Heart left ventricle (tissue), 13 donors: ENCODE data around the gene UPK3A.

Source experiments
- CTCF ChIP-seq, 12 donors: fragments of 200-600 bp; sonication (generic) in 4 of 12; IDR thresholded peaks; one replicate each; pipeline versions ENCODE4 v1.5.0 to v1.8.0; 2018 to 2022; ENCODE audit warnings: antibody characterized with exemption in 12 of 12, mild to moderate bottlenecking in 5 of 12
- POLR2A ChIP-seq, 2 donors: fragments of 450-650 bp; IDR thresholded peaks; one replicate each; pipeline ENCODE4 v1.6.1; 2017; ENCODE audit warnings: antibody characterized with exemption in 2 of 2, mild to moderate bottlenecking in 2 of 2, moderate library complexity in 2 of 2
- donor health status: ischemic (EF 13 %, LVEDD 7.1; RV severe dilation, severe dysfunction).
- donor health status: DM: no; HTN: yes; CAD: no.
- donor health status: DM: no; HTN: no; CAD: no.
- donor health status: ischemic (EF 25% LVEDD 6.9; RV normal size, moderate dysfunction).
- donor health status: ischemic (EF 25% LVEDD 5.7; RV mildly dilated, moderate dysfunction).
- donor health status: ischemic (EF 35%, LVEDD 5.7; RV mildly dilated, moderate dysfunction).
- donor health status: nonischemic (EF 11% LVEDD 7.7; RV severe dilation, severe dysfunction).
- donor health status: DM: yes; HTN: yes; CAD: no.
- donor health status: PGD.
- donor health status: ischemic (EF 29% LVEDD 5.4; RV normal size, mild dysfunction).
- donor health status: nonischemic (EF 23%, LVEDD 6.1; RV moderate dilation, normal function).

GRCh38 chr22:45284705-45285262 lies at the start of gene UPK3A:
- TF ChIP-seq CTCF (IDR thresholded peaks at IDR 0.05) (no peak), POLR2A (IDR thresholded peaks at IDR 0.05) (no peak)
